ENCODE results near the gene OR2J3. TPM values are rescaled to one million over a fixed set of nuclear protein-coding genes. Genes with fewer than 3 reads are reported as not detected.

Gene OR2J3
- total RNA-seq, 1 experiment from 2014 or later = not detected

GRCh38 chr6:29082457-29082856, 25.4 kb upstream of the OR2J3 start:
- intact Hi-C loops (cut with micrococcal nuclease) = no loop called here
- DNase-seq (ENCODE audit: unreplicated experiment) = no peak
- Mint-ChIP-seq H3K27ac (ENCODE audit: low read depth, unreplicated experiment) (no peak overlapping the region), H3K4me1 (ENCODE audit: insufficient read depth, unreplicated experiment) (no peaks in the 10 kb centered on the region), H3K9me3 (ENCODE audit: unreplicated experiment) (no peaks in the 10 kb centered on the region), H3K36me3 (ENCODE audit: insufficient read depth, unreplicated experiment) (no peaks in the 10 kb centered on the region), H3K4me3 (ENCODE audit: unreplicated experiment) (no peak overlapping the region), H3K27me3 (ENCODE audit: insufficient read depth, unreplicated experiment) (peaks cover 45% of the 10 kb centered on the region)
- no peak for TF ChIP-seq CTCF (IDR thresholded peaks at IDR 0.05; ENCODE audit: unreplicated experiment)
- CTCF ChIA-PET = no interaction called here
- BruUV-seq (replicated peaks) = no TSS peak
- POLR2A ChIA-PET = no interaction called here

- intact Hi-C loops (cut with micrococcal nuclease) = no loop called here
- BruUV-seq (replicated peaks) = no TSS peak
- Mint-ChIP-seq H3K27ac (ENCODE audit: low read depth, unreplicated experiment) (no peak within 1 kb of the TSS), H3K4me3 (ENCODE audit: unreplicated experiment) (no peak within 1 kb of the TSS), H3K36me3 (ENCODE audit: insufficient read depth, unreplicated experiment) (no peaks in the 10 kb centered on the region), H3K27me3 (ENCODE audit: insufficient read depth, unreplicated experiment) (peaks cover 72% of the 10 kb centered on the region), H3K9me3 (ENCODE audit: unreplicated experiment) (no peaks in the 10 kb centered on the region), H3K4me1 (ENCODE audit: insufficient read depth, unreplicated experiment) (no peaks in the 10 kb centered on the region)
- no peak for TF ChIP-seq CTCF (IDR thresholded peaks at IDR 0.05; ENCODE audit: unreplicated experiment)
- CTCF ChIA-PET = no interaction called here
- DNase-seq (ENCODE audit: unreplicated experiment) = no peak
- POLR2A ChIA-PET = no interaction called here
Observed at GRCh38 chr6:29087213-29087612, 20.6 kb upstream of the OR2J3 start, which contains the start of gene OR2B3. Gene OR2B3, minus strand, starts transcription at chr6:29087313. Its CDS starts 65 bp downstream, at chr6:29087248.

GRCh38 chr6:29092957-29093356, 14.9 kb upstream of the OR2J3 start:
- ChIA-PET POLR2A (no interaction called here), CTCF (no interaction called here)
- Mint-ChIP-seq H3K4me1 (ENCODE audit: insufficient read depth, unreplicated experiment) (no peaks in the 10 kb centered on the region), H3K9me3 (ENCODE audit: unreplicated experiment) (no peaks in the 10 kb centered on the region), H3K4me3 (ENCODE audit: unreplicated experiment) (no peak overlapping the region), H3K27me3 (ENCODE audit: insufficient read depth, unreplicated experiment) (peaks cover 63% of the 10 kb centered on the region), H3K27ac (ENCODE audit: low read depth, unreplicated experiment) (no peak overlapping the region), H3K36me3 (ENCODE audit: insufficient read depth, unreplicated experiment) (no peaks in the 10 kb centered on the region)
- DNase-seq (ENCODE audit: unreplicated experiment) = no peak
- intact Hi-C loops (cut with micrococcal nuclease) = no loop called here
- TF ChIP-seq CTCF (IDR thresholded peaks at IDR 0.05; ENCODE audit: unreplicated experiment) = no peak
- no TSS peak for BruUV-seq (replicated peaks)

- POLR2A ChIA-PET = no interaction called here
- BruUV-seq (replicated peaks) = no TSS peak
- intact Hi-C loops (cut with micrococcal nuclease) = no loop called here
- no peak for TF ChIP-seq CTCF (IDR thresholded peaks at IDR 0.05; ENCODE audit: unreplicated experiment)
- CTCF ChIA-PET = no interaction called here
- H3K4me1 Mint-ChIP-seq (ENCODE audit: insufficient read depth, unreplicated experiment) = no peaks in the 10 kb centered on the region
- H3K4me3 Mint-ChIP-seq (ENCODE audit: unreplicated experiment) = no peak overlapping the region
- H3K27me3 Mint-ChIP-seq (ENCODE audit: insufficient read depth, unreplicated experiment) = peaks cover 54% of the 10 kb centered on the region
- no peak overlapping the region for H3K27ac Mint-ChIP-seq (ENCODE audit: low read depth, unreplicated experiment)
- H3K36me3 Mint-ChIP-seq (ENCODE audit: insufficient read depth, unreplicated experiment) = no peaks in the 10 kb centered on the region
- H3K9me3 Mint-ChIP-seq (ENCODE audit: unreplicated experiment) = no peaks in the 10 kb centered on the region
- no peak for DNase-seq (ENCODE audit: unreplicated experiment)
Observed at GRCh38 chr6:29097803-29098202, 10.1 kb upstream of the OR2J3 start.
